ENCODE data around the gene TMEM132C.
"Not testable (repeated sequence)": the region's sequence is repeated elsewhere in the genome, so short reads cannot be mapped to it uniquely, and the experiment has no call there.

TMEM132C gene

DNA sequence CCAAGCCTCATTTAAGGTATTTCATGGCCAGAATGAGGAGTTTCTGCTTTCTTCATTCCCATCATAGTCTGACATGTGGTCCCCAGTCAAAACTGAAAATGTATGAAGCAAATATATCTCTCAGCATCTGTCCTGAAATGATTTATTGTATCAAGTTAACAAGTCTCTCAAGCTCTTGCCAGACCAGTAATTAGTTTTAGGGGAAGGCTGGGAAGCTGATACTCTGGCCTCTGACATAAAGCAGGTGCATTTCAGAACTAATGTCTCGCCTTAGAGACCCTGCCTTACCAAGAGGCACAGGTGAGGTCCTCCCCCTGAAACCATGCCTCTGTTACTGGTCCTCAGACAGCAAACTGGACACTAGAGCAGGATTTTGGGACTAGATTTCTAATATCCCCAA is 290.3 kb downstream of the TMEM132C start:
- DNase-seq (ENCODE audit: low spot score), result no peak

DNA sequence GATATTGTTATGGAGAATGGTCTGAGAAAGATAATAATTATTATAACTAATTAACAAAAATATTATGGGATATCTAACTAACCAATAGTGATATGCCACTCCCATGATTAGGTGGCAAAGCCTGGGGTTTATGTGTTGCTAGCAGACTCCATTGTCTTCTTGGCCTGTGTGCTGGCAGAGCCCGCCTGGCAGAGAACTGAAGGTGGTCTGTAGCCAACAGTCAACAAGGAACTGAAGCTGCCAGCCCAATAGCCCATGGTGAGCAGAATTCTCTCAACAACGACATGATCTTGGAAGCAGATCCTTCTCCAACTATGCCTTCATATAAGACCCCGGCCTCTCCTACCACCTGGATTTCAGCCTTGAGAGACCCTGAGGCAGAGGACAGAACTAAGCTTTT is 298.0 kb downstream of the TMEM132C start:
- no peak for DNase-seq (ENCODE audit: low spot score)

DNA sequence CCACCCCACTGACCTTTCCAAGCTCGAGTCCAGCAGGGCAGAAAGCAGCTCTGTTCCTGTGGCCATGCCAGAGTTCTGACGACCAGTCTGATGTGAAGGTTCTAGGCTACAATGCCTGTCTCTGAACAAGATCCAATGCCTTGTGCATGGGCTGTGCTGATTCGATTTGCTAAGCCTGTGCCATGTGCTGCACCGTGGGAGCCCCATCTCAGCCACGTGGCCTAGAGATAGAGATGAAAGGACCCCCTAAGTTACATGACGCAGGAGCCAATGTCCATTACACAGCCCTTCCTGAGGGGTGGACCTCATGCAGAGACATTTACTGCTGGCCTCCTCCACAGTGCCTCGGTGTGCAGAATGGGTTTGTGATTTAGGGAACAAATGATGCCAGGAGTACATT is 300.8 kb downstream of the TMEM132C start:
- DNase-seq (ENCODE audit: low spot score), result no peak

DNA sequence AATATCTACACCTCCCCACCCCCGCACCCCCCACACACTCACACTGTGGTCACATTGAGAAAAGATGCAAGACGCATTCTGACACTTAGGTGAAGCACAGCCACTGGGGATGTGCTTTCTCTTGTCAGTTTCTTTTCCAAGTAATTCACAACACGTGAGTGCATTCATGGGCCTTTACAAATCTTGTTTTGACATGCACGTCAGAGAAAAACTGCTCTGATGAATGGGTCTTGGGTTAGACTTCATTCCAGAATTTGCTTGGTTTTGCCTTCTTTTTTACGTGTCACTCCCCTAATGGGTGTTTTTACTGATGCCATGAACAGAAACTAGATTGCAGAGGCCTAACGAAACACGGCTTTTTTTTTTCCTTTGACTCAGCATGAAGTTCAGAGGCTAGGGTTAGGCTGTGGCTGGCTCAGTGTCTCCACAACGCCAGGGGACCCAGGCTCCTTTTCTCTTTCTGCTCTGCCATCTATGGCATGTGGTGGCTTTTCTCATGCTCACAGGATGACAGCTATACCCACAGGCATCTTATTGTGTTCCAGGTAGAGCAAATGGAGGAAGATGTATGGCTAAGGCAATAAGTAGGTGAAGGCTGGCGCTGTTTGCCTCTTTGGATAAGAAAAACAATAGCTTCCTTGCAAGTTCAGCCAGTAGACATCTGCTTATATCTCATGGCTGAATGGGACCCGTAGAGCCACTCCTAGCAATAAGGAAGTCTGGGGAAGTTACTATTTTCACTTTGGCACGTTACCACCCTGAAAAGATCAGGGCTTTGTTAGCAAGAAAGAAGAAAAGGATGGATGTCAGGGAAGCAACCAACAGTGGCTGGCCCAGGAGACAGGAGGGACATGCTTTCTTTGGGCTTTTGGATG is 303.5 kb downstream of the TMEM132C start:
- no peak for DNase-seq (ENCODE audit: low spot score)

DNA sequence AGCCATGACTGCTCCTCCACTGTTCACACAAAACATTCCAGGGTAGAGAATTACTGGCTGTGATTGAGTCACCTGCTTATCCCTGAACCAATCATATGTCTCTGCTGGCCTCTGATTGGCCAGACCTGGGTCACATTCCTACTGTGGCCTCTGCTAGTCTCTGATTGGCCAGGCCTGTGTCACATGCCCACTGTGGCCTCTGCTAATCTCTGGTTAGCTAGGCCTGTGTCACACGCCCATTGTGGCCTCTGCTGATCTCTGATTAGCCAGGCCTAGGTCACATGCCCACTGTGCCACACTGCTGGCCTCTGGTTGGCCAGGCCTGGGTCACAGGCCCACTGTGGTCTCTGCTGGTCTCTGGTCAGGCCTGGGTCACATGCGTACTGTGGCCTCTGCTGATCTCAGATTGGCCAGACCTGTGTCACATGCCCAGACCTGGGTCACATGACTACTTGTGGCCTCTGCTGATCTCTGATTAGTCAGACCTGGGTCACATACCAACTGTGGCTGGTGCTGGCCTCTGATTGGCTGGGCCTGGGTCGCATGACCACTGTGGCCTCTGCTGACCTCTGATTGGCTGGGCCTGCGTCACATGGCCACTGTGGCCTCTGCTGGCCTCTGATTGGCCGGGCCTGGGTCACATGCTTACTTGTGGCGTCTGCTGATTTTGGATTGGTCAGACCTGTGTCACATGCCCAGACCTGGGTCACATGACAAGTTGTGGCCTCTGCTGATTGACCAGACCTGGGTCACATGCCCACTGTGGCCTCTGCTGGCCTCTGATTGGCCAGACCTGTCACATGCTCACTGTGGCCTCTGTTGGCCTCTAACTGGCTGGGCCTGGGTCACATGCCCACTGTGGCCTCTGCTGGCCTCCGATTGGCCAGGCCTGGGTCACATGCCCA is 305.2 kb downstream of the TMEM132C start:
- DNase-seq (ENCODE audit: low spot score), result no peak

DNA sequence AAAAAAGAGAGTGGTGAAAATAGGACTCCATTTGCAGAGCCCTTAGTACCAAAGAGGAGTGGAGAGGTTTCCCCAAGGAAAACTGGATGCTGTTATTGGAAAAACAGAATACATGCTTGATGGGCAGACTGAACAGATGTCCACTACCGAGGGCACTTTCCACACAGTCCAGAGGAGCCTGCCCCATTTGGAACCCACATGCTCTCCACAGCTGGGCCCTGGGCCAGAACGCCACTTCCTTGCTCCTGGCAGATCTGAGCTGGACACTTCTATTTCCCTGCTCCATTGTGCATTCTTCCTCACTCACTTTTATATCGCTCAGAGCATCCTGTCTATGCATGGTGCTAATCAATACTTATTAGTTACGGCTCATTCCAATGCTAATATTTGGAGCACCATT is 306.9 kb downstream of the TMEM132C start:
- no peak for DNase-seq (ENCODE audit: low spot score)

DNA sequence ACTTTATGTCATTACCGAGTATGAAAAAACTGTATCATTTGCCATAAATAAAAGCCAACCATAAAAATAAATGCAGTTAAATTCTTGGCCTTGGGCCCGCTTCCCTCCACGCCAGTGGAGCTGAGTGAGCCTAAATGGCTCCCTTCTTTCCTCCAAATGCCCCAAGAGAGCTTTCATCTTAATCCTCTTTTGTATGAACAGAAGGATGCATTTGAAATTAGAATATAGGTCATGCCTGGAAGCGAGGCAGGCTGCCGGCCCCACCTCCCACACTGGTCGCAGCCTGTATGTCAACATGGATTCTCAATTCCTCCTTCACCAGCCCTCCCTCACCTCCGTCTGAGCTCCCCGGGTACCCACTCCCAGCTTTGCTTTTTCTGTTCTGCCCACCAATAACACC is 311.1 kb downstream of the TMEM132C start:
- DNase-seq (ENCODE audit: low spot score), result no peak

DNA sequence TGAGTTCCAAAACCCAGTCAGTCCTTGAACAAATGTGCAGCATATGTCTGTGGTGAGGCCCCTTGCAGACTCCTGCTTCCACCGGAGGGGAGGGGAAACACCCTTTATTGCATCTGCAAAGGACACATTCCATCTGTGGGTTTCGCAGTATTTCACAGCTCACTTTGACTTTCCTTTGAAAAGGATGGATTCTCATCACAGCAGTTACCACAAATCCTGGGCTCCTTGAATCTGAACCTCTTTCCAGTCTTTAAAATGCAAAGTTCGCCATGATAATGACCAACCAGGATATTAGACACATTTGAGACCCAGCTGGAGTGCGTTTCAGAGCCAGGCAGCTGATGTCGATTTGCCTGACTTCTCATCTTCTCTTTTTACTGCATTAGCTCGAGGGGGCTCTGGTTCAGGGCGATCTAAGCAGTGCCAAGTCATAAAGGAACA is 314.4 kb downstream of the TMEM132C start:
- no peak for DNase-seq (ENCODE audit: low spot score)

DNA sequence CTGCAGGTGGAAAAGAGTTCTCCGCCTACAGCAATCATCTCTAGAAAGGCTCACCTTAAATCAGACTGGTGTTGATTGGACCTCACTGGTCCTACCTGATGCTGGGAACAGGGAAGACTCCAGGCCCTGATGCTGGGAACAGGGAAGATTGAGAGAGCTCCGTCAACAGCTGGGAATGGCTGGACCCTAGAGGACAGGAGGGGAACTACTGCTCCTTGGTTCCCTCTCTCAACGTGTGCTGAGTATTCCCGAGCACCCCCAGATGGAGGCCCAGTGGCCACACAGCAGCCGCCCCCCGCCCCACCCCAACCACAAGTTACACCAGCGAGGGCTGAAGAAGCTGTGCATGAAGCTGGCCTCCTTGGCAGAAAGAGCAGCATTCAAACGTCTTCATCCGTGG is 316.5 kb downstream of the TMEM132C start:
- no peak for DNase-seq (ENCODE audit: low spot score)

DNA sequence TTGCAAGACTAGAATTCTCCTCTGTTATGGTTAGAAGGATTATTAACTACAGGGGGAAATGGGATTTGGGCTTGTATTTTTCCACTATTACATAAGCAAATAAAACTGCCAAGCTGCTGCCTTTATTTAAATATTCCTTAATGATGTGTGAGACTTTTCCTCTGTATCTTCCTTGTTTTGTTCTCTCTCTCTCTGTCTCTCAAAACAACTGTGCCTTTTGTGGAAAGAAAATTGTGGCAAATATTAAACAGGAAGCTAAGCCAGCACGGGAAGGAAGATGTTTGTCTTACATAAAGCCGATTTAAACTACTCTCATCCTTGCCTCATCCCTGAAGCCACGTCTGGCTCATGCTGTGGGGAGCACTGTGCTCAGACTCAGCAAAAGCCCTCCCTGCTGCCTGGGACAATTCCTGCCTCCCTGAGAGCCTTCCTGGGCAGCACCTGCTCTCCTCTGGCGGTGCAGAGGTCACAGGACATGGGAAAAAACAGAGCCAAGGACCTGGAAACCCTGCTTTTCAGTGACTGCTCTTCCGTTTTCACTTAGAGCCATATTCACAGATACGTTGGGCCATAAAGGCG is 319.6 kb downstream of the TMEM132C start:
- no peak for DNase-seq (ENCODE audit: low spot score)

DNA sequence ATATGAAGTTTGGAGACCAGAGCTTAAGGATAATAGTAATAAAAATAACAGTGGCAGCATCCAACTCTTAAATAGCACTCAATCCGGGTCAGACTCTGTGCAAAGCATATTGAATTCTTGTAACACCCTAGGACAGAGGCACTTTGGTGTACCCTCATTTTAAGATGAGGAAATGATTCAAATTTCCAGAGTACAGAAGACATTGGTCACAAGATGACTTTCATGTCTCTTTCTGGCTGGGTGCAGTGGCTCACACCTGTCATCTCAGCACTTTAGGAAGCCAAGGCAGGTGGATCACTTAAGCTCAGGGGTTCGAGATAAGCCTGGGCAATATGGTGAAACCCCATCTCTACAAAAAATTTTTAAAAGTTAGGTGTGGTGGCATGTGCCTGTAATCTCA is 320.9 kb downstream of the TMEM132C start:
- DNase-seq (ENCODE audit: low spot score), result no peak

DNA sequence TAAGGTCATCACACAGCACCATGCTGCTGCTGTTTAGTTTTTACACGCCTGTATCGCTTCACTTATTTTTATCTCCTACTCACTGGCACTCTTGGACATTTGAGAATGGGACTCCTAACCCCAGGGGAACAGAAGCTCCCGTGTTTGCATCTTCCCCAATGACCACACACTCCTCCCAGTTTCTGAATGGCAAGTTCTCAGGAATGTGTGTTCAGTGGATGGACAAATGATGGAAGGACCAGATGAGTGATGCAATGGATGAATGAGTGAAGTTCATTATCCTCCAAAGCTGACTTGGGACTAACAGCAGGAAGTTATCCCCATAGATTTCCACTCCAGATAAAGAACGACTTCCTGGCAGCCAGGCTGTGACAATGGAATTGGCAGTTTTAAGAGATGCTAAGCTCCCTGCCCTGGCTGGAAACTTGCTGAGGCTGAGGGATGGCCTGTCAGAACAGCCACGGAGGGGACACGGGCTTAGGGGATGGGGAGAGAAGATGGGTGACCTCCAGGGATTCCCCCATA is 325.3 kb downstream of the TMEM132C start:
- DNase-seq (ENCODE audit: low spot score), result no peak

DNA sequence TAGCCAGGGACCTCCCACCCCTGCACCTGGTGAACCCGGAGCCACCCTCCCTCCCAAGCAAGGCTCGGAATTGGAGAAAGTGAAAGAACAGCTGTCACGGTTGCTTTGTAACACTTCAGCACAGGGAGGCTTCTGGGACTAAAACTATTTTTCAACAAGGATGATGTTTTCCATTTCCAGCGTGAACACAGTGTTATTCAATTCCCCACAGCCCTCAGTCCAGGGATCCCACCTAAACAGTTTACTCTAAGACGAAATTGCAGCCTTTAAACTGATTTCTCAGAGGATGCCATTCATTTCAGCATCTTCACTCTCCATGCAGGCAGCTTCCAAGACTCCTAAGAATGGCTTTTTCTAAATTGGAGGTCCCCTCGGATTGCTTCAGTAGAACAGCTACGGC is 327.6 kb downstream of the TMEM132C start:
- no peak for DNase-seq (ENCODE audit: low spot score)

DNA sequence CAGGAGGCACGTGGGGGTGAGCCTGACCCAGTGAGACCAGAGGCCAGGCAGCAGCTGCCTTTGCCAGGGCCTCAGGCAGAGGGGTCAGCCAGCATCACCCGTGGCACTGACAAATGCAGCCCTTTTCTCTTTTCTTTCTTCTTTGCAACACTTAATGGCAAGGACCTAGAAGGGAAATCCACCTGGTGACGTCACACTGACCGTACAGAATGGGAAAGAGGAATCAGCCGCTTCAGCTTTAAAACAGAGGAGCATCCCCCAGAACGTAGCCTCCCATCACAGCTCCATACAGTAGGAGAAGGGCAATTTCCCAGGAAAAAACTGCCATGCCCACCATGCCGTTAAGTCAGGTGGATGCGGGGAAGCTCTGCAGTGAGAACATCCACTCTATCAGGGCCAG is 328.6 kb downstream of the TMEM132C start:
- no peak for DNase-seq (ENCODE audit: low spot score)

DNA sequence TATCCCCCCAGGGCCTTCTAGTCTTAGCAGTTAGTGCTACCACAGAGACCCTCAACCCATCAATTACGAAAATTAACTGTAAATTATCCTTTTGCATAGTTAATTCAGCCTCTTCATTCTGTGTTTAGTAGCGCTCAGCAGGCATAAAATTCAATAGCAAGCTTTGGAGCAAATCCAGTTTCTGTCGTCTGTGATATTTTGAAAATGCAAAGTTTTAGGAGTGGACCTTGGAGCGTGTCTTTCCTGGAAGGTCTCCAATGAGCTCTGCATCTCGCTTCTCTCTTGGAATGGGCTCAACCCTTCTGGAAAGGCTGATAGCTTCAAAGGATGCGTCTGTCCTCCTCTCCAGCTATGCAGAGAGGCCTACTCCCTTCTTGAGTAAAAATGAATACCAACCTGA is 333.9 kb downstream of the TMEM132C start:
- no peak for DNase-seq (ENCODE audit: low spot score)

DNA sequence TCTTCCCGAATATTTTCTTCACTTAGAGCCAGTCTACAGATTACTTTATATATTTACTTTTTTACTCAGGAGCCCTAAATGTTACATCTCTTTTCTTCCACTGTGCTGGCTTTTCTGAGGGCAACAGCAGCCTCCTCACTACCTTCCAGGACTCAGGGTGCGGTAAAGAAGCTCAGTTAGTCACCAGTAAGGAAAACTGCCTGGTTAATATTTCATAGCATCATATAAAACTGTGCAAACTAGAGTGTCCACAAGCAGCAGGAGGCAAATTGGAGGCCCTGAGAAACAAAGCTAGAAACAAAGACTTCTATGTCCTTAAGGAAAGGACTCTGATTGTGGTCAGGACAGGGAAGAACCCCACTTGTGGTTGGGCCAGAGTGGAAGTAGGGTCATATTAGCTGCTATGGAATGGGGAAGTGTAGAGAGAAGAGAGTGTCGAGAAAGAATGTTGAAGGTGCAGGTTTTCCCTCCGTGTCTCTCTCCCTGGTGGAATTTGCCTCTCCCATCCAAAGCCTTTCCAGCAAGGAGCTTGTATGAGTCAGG is 336.7 kb downstream of the TMEM132C start:
- no peak for DNase-seq (ENCODE audit: low spot score)

DNA sequence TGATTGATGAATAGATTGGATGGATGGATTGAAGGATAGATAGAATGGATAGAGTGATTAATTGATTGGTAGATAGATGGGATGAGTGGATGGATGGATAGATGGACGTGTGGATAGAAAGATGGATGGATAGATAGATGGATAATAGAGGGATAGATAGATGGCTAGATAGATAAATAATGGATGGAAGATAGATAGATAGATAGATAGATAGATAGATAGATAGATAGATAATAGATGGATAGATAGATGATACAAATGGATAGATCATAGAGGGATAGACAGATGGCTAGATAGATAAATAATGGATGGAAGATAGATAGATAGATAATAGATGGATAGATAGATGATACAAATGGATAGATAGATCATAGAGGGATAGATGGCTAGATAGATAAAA is 337.2 kb downstream of the TMEM132C start:
- not testable (repeated sequence) for DNase-seq (ENCODE audit: low spot score)

DNA sequence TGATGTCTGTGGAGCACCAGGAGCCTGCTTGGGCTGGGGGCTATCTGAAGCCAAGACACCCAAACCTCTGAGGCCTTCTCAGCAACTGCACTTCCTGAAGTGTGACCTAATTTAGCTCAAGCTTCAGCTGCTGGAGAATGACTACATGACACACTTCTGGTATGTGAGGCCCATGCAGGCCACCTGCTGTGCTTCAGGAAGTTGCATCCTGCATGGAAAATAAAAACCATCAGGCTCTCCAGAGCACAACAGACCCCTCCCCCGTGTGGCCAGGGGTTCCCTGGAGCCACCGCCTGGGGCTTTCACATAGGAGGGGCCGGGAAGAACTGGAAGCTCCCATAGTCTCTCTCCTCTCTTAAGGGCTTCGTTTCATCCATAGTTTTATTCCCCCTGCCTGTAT is 339.1 kb downstream of the TMEM132C start:
- no peak for DNase-seq (ENCODE audit: low spot score)

DNA sequence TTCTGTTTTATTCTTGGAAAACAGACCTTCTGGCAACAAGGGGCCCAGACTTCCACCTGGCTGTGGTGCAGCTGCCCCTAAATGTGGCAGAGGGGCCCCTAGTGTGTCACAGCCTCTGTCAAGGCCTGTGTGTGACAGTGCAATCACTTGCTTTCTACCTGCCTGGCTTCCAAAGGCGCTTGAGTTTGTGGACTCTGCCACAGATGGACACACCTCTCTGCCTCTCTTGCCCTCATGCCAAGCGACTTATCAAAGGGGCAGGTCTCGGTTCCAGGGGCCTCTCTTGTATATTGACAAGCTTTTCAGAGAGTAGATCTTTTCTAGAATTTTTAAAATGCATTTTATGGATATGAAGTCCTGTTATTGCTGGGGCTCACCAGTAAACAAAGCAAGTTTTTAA is 339.6 kb downstream of the TMEM132C start:
- no peak for DNase-seq (ENCODE audit: low spot score)

DNA sequence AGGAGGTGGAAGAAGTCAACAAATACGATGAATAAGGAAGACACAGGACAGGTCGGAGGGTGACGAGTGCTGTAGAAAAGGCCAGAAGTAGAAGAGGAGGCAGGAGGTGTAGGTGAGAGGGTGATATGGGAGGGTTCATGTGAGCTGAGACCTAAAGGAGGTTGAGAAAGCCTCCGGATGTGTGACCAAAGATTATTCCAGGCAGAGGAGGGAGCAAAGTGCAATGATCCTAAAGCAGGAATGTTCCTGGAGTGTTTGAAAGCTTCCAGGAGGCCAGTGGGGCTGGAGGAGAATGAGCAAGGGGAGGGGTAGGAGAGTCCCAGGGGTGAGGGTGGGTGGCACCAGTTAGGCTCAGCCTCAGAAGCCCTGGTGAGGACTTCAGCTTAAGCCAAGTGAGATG is 340.0 kb downstream of the TMEM132C start:
- no peak for DNase-seq (ENCODE audit: low spot score)

DNA sequence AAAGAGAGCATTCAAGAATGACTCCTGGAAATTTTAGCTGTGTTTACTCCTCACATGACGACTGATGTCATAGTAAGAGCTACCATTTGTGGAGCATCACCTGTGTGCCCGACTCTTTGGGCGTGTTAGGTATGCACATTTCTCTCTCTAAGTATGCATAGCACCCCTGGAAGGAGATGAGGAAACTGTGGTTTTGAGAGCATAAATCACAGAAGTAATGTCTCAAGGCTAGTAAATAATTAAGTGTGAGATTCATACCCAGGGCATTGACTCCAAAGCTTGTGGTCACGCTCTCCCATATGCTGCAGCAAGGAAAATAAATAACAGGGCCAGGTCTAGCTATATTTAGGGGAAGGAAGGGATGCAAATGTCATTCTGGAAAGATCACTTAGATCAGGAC is 340.7 kb downstream of the TMEM132C start:
- DNase-seq (ENCODE audit: low spot score), result no peak

DNA sequence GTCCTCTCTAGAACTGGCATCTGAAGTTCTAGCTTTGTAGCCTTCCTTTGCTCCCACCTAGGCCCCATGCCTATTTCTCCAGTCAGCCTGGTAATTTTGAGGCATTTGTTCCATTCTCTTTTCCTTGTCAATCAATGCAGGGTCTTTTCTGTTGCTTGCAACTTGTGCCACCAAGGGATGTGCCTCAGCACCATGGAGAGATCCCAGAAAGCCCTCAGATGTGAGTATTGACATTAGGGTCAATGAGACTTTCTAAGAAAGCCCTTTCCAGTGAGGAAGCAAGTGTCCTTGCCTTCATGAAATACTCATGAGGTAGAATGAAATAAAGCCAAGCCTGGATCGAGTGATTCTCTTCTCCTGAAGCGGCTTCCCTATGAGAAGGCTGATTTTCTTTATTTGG is 342.9 kb downstream of the TMEM132C start:
- DNase-seq (ENCODE audit: low spot score), result no peak

Data from LoVo (cell line).